H1 (cell line): ENCODE measurements around the gene ARSA. TPM values are rescaled to one million over a fixed set of nuclear protein-coding genes. Genes with fewer than 3 reads are reported as not detected.

Source experiments
- HDAC6 ChIP-seq: IDR thresholded peaks from one replicate; pipeline ENCODE4 v1.7.1; 2012; ENCODE audit warnings: low read depth, mild to moderate bottlenecking, inconsistent platforms, low read length, moderate library complexity
- TCF12 ChIP-seq: IDR thresholded peaks from 2 replicates; pipeline ENCODE4 v1.6.1; 2011; ENCODE audit warnings: low read depth, mild to moderate bottlenecking, low read length
- polyA plus RNA-seq, 7 experiments: library from polyadenylated mRNA; depleted of rRNA in 3 of 7; stranded (reverse) in 5 of 7; unstranded in 2 of 7; fragments of >200 nt in 5 of 7; fragments of 200-250 nt in 2 of 7; gene quantifications; 1 replicate in 5 of 7; 2 replicates in 1 of 7; 4 replicates in 1 of 7; pipeline versions ENCODE4 v1.2.1 to v1.2.3, GENCODE V29; 2011 to 2013; ENCODE audit warnings: missing spikeins in 2 of 7, mixed read lengths in 2 of 7
- total RNA-seq: library from RNA; stranded (reverse); fragmentation: NEBNext Ultra II Directional; extraction: Animal tissue kit (Norgen Biotek cat#: 25700); gene quantifications from 2 replicates; pipeline ENCODE4 v1.2.1, GENCODE V29; 2021

The ARSA gene
- total and polyA plus RNA-seq, 2 of the 8 experiments (the other 6 are each of a cell fraction or from before 2014, with no cell fraction given) = 9.8 to 10.1 TPM

GRCh38 chr22:50633086-50633485 lies 5.1 kb upstream of the ARSA start (continued):
- no peak for TF ChIP-seq HDAC6
- no peak for TF ChIP-seq TCF12
